ENCODE results near the gene TMEM79.

DNA sequence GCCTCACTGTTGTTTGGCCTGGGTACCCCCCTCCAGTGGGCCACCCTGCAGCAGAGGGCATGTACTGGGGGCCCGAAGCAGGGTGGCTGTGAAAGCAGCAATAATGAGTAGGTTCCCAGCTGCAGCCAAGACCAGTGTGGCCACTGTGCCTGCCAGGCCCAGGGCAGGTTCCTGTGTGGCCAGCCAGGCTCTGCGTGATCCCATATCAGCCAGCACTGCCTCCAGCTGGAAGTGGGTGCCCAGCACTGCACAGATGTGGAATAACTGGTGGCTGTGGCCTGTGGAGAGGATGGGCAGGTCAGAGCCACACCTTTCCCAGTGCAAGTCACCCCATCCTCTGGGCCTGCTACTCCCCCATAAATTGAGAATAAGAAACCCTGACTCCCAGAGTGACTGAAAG, 40.0 kb upstream of the TMEM79 start:
- TF ChIP-seq EZH2phosphoT487 (IDR thresholded peaks at IDR 0.05; ENCODE audit: insufficient read depth, low read depth) = no peak
- TF ChIP-seq EZH2 (IDR thresholded peaks at IDR 0.05; ENCODE audit: insufficient read depth, poor library complexity, severe bottlenecking) = no peak
